Nephron (organoid): Measurements from ENCODE around the gene ABLIM2.

ENCODE experiments used
- H3K27ac Mint-ChIP-seq, 3 experiments: 2 replicates each; pipeline ENCODE4 v1.8.0; 2020; ENCODE audit warnings: mixed read lengths in 3 of 3, mild to moderate bottlenecking in 2 of 3, moderate library complexity in 1 of 3
- H3K27me3 Mint-ChIP-seq: 2 replicates; pipeline ENCODE4 v1.8.0; 2021; ENCODE audit warnings: low read depth, mild to moderate bottlenecking, moderate library complexity, mixed read lengths
- H3K36me3 Mint-ChIP-seq: 2 replicates; pipeline ENCODE4 v1.8.0; 2020; ENCODE audit warnings: low read depth, mixed read lengths
- H3K4me1 Mint-ChIP-seq: 2 replicates; pipeline ENCODE4 v1.8.0; 2020; ENCODE audit warnings: mixed read lengths
- H3K4me3 Mint-ChIP-seq, 3 experiments: 2 replicates each; pipeline ENCODE4 v1.8.0; 2020; ENCODE audit warnings: mild to moderate bottlenecking in 3 of 3, mixed read lengths in 3 of 3, moderate library complexity in 2 of 3
- H3K9me3 Mint-ChIP-seq: 2 replicates; pipeline ENCODE4 v1.8.0; 2020; ENCODE audit warnings: mixed read lengths
- TF ChIP-seq, protein P1 (sequence below), 3 experiments: fragments of 200-600 bp; sonication (generic); IDR thresholded peaks; one replicate each; pipeline ENCODE4 v1.5.0; 2021; ENCODE audit warnings: antibody characterized with exemption in 3 of 3; ENCODE audit not compliant: unreplicated experiment in 3 of 3

ABLIM2 gene

DNA sequence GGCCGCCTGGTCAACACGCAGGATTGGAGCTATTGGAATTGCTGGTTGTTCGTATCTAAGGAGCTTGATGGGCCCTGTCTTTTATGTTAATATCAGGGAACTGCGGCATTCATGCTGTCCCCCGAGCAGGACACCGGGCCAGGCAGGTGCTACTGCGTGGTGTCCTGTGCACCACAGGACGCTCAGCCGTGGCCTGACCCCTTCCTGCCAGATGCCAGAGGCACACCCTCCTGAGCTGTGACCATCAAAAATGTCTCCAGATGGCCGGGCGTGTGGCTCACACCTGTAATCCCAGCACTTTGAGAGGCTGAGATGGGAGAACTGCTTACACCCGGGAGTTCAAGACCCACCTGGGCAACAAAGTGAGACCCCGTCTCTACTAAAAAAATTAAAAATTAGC is 32.1 kb downstream of the ABLIM2 start:
- Mint-ChIP-seq H3K9me3 (no peaks in the 10 kb centered on the region), H3K27me3 (peaks cover 16% of the 10 kb centered on the region), H3K4me3 (no peak overlapping the region), H3K27ac (no peak overlapping the region), H3K36me3 (no peaks in the 10 kb centered on the region), H3K4me1 (peaks cover 32% of the 10 kb centered on the region)
- TF ChIP-seq, protein P1, sequence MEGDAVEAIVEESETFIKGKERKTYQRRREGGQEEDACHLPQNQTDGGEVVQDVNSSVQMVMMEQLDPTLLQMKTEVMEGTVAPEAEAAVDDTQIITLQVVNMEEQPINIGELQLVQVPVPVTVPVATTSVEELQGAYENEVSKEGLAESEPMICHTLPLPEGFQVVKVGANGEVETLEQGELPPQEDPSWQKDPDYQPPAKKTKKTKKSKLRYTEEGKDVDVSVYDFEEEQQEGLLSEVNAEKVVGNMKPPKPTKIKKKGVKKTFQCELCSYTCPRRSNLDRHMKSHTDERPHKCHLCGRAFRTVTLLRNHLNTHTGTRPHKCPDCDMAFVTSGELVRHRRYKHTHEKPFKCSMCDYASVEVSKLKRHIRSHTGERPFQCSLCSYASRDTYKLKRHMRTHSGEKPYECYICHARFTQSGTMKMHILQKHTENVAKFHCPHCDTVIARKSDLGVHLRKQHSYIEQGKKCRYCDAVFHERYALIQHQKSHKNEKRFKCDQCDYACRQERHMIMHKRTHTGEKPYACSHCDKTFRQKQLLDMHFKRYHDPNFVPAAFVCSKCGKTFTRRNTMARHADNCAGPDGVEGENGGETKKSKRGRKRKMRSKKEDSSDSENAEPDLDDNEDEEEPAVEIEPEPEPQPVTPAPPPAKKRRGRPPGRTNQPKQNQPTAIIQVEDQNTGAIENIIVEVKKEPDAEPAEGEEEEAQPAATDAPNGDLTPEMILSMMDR (IDR thresholded peaks at IDR 0.05; ENCODE audit: unreplicated experiment in 3 of 3), result no peak

DNA sequence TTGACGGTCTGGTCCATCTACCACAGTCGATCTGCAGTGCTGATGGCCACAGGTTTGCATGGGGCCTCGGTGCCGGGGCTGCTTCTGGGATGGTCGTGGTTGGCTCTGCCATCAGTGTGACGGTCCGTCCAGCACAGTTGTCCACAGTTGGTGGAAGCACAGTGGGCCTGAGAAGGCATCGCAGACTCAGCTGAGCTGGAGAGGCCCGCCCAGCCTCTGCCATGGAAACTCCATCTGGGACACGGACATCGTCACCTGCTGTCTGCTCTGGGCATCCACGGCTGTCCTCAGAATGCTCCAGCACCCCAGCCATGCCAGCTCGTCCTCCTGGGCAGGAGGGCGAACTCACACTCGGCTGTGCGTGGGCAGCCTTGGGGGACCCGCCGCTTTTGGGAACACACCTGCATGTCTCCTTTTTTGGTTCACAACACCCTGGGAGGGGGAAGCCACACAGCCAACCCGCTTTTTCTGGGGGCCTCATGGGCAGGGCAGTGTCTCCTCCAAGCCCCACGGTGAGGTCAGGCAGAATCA is 33.0 kb downstream of the ABLIM2 start:
- Mint-ChIP-seq H3K4me3 (no peak overlapping the region), H3K36me3 (no peaks in the 10 kb centered on the region)

DNA sequence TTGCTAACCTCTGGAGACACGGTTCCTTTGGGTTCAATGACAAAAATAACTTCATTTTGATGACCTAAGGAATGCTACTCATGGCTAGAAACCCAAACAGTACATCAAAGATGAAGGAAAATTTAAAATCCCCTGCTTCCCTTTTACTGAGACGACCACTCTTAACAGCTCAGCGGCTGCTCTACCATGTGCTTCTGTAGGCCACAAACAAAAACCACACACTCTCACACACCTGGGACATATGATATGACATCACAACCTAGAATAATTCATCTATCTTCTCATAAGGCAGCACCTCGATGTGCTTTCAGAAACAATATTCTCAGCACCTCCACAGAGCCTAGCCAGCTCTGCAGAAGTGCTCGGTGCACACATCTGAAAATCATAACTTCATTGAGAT is 34.7 kb downstream of the ABLIM2 start:
- H3K27ac Mint-ChIP-seq, result peak overlapping the region; percentile 76 to 94 (median 86)
- H3K9me3 Mint-ChIP-seq, result no peaks in the 10 kb centered on the region
- H3K4me3 Mint-ChIP-seq, result no peak overlapping the region
- TF ChIP-seq, protein P1 (IDR thresholded peaks at IDR 0.05; ENCODE audit: unreplicated experiment in 3 of 3), result no peak
- no peaks in the 10 kb centered on the region for H3K36me3 Mint-ChIP-seq
- peaks cover 12% of the 10 kb centered on the region for H3K27me3 Mint-ChIP-seq
- H3K4me1 Mint-ChIP-seq, result peaks cover 44% of the 10 kb centered on the region

More for the DNA sequence above, 33.0 kb downstream of the ABLIM2 start:
- Mint-ChIP-seq H3K4me1 (peaks cover 36% of the 10 kb centered on the region), H3K27me3 (peaks cover 12% of the 10 kb centered on the region), H3K27ac (peak overlapping the region in 1 of 3 experiments; percentile 63), H3K9me3 (no peaks in the 10 kb centered on the region)
- TF ChIP-seq, protein P1 (IDR thresholded peaks at IDR 0.05; ENCODE audit: unreplicated experiment in 3 of 3), result no peak

DNA sequence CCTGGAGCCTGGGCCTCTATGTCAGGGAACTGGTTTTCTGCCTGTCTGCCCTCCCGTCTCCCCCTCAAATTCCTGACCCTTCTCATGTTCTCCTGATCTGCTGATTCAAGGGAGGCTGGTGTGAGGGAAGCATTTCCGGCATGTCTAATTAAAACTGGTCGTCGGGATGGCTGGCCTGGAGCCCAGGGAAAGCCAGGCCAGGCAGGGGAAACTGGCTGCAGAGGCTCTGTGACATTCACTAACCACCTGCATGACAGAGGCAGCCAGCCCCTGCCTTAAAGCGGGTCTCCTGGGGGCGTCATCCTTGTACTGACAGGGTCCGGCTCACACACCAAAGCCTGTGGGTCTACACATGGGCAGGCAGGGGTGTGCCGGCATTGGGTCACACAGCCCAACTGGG is 35.2 kb downstream of the ABLIM2 start:
- Mint-ChIP-seq H3K36me3 (no peaks in the 10 kb centered on the region), H3K9me3 (no peaks in the 10 kb centered on the region), H3K27me3 (peaks cover 12% of the 10 kb centered on the region), H3K27ac (peak overlapping the region; percentile 60 to 94 (median 76)), H3K4me1 (peaks cover 44% of the 10 kb centered on the region), H3K4me3 (peak overlapping the region in 2 of 3 experiments; percentile 2 to 11)
- TF ChIP-seq, protein P1 (IDR thresholded peaks at IDR 0.05; ENCODE audit: unreplicated experiment in 3 of 3), result no peak

DNA sequence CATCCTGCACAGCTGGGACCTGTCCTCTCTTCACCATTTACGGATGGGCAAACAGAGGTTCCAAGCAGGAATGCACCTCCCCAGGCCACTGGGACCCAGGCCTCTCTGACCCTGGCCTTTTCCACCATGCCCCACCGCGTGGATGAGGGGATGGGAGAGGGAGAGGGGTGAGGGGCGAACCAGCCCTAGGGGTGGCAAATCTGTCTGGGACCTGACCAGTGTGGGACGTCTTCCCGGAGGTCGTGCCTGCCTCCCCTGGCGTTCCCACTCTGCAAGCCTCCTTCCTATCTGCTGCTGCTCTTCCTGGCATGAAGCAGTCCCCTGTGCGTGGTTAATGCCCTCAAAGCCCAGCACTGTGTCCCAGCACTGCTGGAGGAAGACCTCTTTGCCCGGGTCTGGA is 35.9 kb downstream of the ABLIM2 start:
- Mint-ChIP-seq H3K9me3 (no peaks in the 10 kb centered on the region), H3K27me3 (peaks cover 8% of the 10 kb centered on the region), H3K27ac (peak overlapping the region; percentile 66 to 94 (median 76)), H3K4me3 (no peak overlapping the region), H3K4me1 (peaks cover 39% of the 10 kb centered on the region), H3K36me3 (no peaks in the 10 kb centered on the region)
- TF ChIP-seq, protein P1 (IDR thresholded peaks at IDR 0.05; ENCODE audit: unreplicated experiment in 3 of 3), result no peak

DNA sequence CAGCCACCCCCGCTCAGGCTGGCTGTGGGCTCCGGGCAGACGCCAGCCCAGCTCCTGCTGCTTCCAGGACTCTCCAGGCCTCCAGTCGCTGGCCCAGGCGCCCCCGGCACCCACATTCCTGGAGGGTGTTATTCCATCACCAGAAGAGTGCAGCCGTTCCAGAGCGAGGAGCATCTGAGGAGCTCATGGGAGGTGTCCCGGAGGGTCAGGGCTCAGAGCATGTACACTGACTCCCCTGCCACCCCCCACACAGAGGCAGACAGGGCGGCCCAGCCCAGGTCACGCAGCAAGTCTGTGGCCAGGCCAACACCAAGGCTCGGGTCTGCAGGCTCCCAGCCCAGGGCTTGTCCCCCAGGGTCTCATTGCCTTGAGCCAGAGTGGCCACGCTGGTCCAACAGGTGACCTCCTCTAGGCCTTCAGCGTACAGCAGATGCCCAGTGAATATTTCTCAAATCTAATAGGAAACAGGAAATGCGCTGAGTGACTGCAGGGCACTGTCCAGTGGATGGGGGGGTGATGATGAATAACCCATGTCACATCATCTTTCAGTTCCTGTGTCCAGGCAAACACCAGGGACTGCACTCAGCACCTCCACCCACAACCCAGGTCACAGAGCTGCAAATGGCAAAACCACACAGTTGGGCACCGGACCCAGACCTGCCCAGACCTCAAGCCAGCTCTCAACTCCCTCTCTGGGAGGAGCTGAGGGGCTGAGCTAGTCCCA is 37.2 kb downstream of the ABLIM2 start:
- no peaks in the 10 kb centered on the region for H3K36me3 Mint-ChIP-seq
- no peak overlapping the region for H3K4me3 Mint-ChIP-seq
- TF ChIP-seq, protein P1 (IDR thresholded peaks at IDR 0.05; ENCODE audit: unreplicated experiment in 3 of 3), result no peak
- peaks cover 8% of the 10 kb centered on the region for H3K27me3 Mint-ChIP-seq
- peak overlapping the region in 2 of 3 experiments; percentile 36 to 82 for H3K27ac Mint-ChIP-seq
- H3K4me1 Mint-ChIP-seq, result peaks cover 46% of the 10 kb centered on the region
- no peaks in the 10 kb centered on the region for H3K9me3 Mint-ChIP-seq
